ENCODE measurements around the gene STK24. TPM values are rescaled to one million over a fixed set of nuclear protein-coding genes. Genes with fewer than 3 reads are reported as not detected.

The STK24 gene
- total RNA-seq, 4 donors from 2014 or later: 100 to 133 (median 124) TPM

DNA sequence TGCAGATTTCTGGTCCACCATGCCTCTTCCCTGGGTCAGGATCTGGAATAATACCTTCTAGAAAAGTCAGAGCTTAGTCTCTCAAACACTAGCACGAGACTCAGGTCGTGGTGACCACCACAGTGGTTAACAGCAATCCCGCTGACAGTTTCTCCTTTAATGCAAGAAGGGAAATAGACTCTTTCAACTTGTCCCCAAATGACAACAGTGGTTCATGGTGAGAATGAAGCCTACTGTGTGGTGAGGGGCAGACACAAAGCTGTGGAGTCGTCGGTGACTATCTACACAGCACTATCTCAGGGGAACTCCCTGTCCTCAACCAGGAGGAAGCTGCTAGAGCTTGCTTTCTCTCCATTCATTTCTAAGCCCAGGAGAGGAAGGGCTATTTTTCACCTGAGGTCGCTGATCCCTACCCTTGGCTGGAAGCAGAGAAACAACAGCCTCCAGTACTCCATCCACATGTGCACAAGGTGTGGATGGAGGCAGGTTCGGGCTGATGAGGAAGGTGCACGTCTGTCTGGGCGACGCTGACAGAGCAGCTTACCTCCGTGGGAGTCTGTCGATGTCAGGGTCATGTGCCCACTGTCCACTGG is 72.4 kb downstream of the STK24 start:
- TF ChIP-seq, protein P1, sequence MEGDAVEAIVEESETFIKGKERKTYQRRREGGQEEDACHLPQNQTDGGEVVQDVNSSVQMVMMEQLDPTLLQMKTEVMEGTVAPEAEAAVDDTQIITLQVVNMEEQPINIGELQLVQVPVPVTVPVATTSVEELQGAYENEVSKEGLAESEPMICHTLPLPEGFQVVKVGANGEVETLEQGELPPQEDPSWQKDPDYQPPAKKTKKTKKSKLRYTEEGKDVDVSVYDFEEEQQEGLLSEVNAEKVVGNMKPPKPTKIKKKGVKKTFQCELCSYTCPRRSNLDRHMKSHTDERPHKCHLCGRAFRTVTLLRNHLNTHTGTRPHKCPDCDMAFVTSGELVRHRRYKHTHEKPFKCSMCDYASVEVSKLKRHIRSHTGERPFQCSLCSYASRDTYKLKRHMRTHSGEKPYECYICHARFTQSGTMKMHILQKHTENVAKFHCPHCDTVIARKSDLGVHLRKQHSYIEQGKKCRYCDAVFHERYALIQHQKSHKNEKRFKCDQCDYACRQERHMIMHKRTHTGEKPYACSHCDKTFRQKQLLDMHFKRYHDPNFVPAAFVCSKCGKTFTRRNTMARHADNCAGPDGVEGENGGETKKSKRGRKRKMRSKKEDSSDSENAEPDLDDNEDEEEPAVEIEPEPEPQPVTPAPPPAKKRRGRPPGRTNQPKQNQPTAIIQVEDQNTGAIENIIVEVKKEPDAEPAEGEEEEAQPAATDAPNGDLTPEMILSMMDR (IDR thresholded peaks at IDR 0.05; ENCODE audit: low read depth): no peak

DNA sequence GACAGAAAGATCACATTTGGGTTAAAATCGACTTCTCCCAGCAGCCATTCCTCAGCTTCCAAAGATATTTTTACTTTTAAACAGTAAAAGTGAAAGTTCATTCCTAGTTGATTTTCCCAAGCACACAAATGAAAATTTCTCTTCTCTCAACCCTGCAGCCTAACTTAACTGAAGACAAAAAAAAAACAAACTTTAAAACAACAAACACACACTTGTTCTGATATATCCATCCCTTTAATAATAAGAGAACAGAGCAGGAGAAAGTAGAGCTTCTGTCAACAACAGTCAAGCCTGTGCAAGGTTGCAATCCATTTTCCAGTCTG is 72.9 kb downstream of the STK24 start:
- TF ChIP-seq, protein P1 (IDR thresholded peaks at IDR 0.05; ENCODE audit: low read depth): no peak

DNA sequence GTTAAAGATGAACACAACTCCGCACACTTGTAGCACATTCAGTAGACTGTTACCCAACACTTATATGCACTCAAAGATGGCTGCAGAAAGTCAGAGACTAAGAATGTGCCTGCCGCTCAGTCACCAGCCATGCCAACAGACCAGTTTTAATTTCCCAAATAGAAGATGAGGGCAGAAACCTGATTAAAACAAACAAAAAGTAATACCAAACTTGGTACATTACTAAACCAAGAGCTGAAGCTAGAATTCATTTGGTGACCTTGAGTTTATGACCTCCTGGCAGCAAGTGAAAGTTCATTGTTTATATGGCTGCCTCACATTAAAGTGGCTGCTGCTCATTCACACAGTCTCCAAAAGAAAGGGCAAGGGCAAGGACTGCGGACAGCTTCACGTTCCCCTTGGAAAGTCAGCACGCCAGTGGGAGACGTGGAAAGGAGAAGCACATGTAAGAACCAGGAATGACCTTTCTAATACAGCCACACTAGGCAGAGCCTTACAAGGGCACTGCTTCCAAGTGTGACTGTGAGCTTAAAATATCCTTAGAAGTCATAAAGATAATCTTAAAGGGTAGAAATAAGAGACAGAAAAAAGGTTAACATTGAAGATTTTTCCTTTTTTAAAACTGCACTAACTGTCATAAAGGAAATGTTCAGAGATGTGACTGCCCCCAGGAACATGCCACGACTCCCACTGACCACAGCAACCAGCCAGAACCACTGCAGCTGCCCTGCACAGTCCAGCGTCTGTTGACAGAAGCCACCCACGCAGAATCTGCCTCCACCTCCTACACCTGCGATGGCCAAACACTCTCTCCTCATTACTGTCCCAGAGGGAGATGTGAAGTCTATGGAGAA is 73.5 kb downstream of the STK24 start:
- TF ChIP-seq, protein P1 (IDR thresholded peaks at IDR 0.05; ENCODE audit: low read depth): no peak

GRCh38 chr13:98500963-98501421 is 75.9 kb downstream of the STK24 start:
- TF ChIP-seq, protein P1 (IDR thresholded peaks at IDR 0.05; ENCODE audit: low read depth): no peak

- TF ChIP-seq, protein P1 (IDR thresholded peaks at IDR 0.05; ENCODE audit: low read depth): no peak
Observed at GRCh38 chr13:98496966-98497365, 79.9 kb downstream of the STK24 start.

DNA sequence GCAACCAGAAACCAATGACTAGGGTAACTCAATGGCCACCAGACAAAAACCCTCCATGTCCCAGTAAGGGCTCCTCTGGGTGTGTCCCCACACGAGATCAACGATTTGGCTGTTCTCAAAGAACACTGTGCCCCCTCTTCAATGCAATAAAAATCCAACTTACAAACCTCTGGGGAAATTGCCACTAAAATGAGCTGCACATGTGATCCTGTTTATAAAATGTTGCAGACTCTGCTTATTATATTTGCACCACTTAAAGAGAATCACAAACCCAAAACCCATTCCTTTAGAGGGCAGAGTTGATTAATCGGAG is 80.5 kb downstream of the STK24 start:
- TF ChIP-seq, protein P1 (IDR thresholded peaks at IDR 0.05; ENCODE audit: low read depth): no peak

- TF ChIP-seq, protein P1 (IDR thresholded peaks at IDR 0.05; ENCODE audit: low read depth): no peak
Observed at GRCh38 chr13:98495627-98496478, 81.1 kb downstream of the STK24 start.

All from subcutaneous adipose tissue (tissue), 4 donors.